Central memory CD4-positive, alpha-beta T cell (primary cell): ENCODE measurements around the gene BBC3.

Experiments
- DNase-seq: peaks from one replicate; pipeline ENCODE4 v3.0.0; 2022

The BBC3 gene

DNA sequence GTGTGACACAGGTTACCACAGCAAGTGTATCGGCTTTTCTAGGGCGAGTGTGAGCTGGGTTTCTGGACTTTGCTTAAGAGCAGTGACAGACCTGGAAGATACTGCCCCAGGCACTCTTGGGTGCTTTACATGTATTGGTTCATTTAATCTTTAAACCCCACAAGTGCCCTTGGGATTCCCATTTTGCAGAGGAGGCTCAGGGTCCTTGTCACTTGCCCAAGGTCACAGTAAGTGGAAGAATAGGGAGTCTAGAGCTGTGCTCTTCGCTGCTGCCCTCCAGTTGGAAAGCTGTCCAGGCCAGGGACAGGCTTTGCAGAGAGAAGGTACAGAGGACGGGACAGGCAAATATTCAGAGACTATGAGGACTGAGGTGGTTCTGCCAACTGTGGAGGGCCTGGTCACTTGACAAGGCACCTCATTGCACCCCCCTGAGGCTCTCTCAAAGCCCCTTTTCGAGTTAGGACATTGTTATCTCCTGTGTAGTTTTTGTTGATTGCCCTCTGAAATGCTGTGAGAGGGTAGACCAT is 42.4 kb downstream of the BBC3 start:
- DNase-seq, result no peak

GRCh38 chr19:47187797-47188196 is 43.2 kb downstream of the BBC3 start:
- no peak for DNase-seq

DNA sequence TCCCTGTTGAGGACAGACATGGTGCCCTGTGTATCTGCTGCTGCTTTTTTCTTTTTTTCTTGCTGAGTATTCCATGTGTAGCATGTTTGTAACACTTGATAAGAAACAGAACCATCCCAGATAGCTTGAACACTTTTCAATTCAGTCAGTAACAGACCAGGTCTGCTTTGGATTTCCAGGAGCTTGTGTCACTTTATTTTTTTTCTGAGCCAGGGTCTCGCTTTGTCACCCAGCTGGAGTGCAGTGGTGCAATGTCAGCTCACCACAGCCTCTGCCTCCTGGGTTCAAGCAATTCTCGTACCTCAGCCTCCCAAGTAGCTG is 43.7 kb downstream of the BBC3 start:
- no peak for DNase-seq

GRCh38 chr19:47186446-47187334 is 44.3 kb downstream of the BBC3 start:
- peak; percentile 81 for DNase-seq

- no peak for DNase-seq
These were observed 47.4 kb downstream of the BBC3 start for GRCh38 chr19:47183601-47184000.

GRCh38 chr19:47179653-47180310 is 51.2 kb downstream of the BBC3 start:
- DNase-seq, result no peak

- peak; percentile 67 for DNase-seq
These were observed 54.3 kb downstream of the BBC3 start for GRCh38 chr19:47176627-47177090.

DNA sequence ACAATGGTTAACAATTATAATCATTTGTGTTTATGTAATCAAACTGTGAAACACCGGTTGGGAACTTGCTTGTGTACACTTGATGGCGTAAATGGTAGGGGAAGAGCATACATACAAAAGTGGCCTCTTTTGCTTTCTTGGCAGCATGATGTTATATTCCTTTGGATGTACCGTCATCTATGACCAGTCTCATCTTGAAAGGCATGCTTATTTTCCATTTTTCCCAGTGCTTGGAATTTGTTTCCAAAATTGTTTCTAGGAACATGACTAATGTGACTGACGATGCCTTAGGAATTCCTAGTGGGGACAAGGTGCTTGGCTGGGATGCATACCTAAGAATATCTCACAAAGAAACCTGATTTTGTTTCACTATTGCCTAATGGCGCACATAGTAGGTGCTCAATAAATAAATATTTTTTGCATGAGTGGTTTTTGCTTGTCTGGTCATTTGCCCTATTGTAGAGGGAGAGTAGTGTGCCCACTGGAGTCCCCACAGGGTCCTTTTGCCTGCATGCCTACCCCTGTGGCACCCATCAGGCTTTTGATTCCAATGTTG is 54.9 kb downstream of the BBC3 start:
- DNase-seq, result no peak

DNA sequence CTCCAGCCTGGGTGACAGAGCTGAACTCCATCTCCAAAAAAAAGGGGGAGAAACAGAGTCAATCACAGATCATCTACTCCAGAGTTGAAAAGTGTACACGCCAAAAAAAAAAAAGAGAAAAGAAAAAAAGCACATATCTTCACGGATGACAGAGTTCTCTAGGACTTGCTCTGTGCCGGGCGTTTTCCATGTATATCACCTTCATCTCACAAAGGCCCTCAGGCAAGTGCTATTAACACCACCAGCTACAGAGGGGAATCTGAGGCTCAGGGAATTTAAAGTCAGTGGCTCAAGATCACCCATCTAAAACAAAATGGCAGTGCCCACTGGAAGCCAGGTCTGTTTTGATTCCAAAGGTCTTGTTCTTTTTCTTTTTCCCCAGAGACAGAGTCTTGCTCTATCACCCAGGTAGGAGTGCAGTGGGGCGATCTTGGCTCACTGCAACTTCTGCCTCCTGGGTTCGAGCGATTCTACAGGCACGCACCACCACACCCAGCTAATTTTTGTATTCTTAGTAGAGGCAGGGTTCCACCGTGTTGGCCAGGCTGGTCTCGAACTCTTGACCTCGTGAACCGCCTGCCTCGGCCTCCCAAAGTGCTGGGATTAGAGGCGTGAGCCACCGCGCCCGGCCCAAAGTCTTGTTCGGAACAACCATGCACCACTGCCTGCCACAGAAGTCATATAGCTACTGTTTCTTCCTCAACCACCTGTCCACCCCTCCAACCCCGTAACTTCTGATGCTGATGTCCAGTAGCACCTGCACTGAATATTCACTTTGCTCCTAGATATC is 58.1 kb downstream of the BBC3 start:
- DNase-seq, result no peak
